GM12878 (cell line): Measurements from ENCODE around the gene HECTD3. TPM values are rescaled to one million over a fixed set of nuclear protein-coding genes. Genes with fewer than 3 reads are reported as not detected.
A peak's percentile ranks its signal among the peaks of the same experiment; 100 is the strongest.

Source experiments
- GABPA ChIP-seq: IDR thresholded peaks from 2 replicates; pipeline ENCODE4 v1.6.1; 2014; ENCODE audit warnings: antibody characterized with exemption, low read depth, mild to moderate bottlenecking, inconsistent platforms
- IKZF1 ChIP-seq: fragments of 450-650 bp; conservative IDR thresholded peaks from 2 replicates; pipeline ENCODE4 v1.6.1; 2017; ENCODE audit warnings: antibody characterized with exemption, mild to moderate bottlenecking
- POLR2A ChIP-seq: IDR thresholded peaks from 2 replicates; pipeline ENCODE4 v1.6.1; 2011; ENCODE audit warnings: low read depth, mild to moderate bottlenecking, low read length
- SMC3 ChIP-seq: IDR thresholded peaks from 2 replicates; pipeline ENCODE4 v1.6.1; 2011; ENCODE audit warnings: low read length, improper control_type of control experiment, borderline replicate concordance
- ZNF24 ChIP-seq: fragments of 450-650 bp; IDR thresholded peaks from 2 replicates; pipeline ENCODE4 v1.6.1; 2017; ENCODE audit warnings: antibody characterized with exemption, mild to moderate bottlenecking
- polyA plus RNA-seq, 11 experiments: library from polyadenylated mRNA; depleted of rRNA in 4 of 11; unstranded in 6 of 11; stranded (reverse) in 5 of 11; fragments of >200 nt; fragmentation: Nextera tagmentation in 4 of 11; fragmentation: Illumina TruSeq in 1 of 11; extraction: Ambion mirVana in 4 of 11; extraction: Trizol in 1 of 11; gene quantifications; 1 replicate in 1 of 11; 2 replicates in 10 of 11; pipeline versions ENCODE4 v1.2.1 to v1.2.3, GENCODE V29; 2011 to 2016; ENCODE audit warnings: inconsistent platforms in 2 of 11, missing spikeins in 2 of 11, low read depth in 1 of 11
- total RNA-seq, 4 experiments: library from RNA; depleted of rRNA in 3 of 4; stranded (reverse); fragments of >200 nt in 3 of 4; fragmentation: Illumina TruSeq in 1 of 4; extraction: Trizol in 1 of 4; gene quantifications; 2 replicates each; pipeline versions ENCODE4 v1.2.1 to v1.2.3, GENCODE V29; 2013 to 2021
- TF ChIP-seq, protein P1 (sequence below): fragments of 450-650 bp; formaldehyde crosslinking; IDR thresholded peaks from 2 replicates; pipeline ENCODE4 v1.5.0; 2022; ENCODE audit warnings: mild to moderate bottlenecking, missing genetic modification characterization
- TF ChIP-seq, protein P2 (sequence below), 3 experiments: IDR thresholded peaks in 2 of 3; conservative IDR thresholded peaks in 1 of 3; 2 replicates each; pipeline ENCODE4 v1.5.1; 2011; ENCODE audit warnings: low read depth in 3 of 3, low read length in 3 of 3, mild to moderate bottlenecking in 3 of 3, control low read depth in 2 of 3, moderate library complexity in 2 of 3, inconsistent platforms in 1 of 3, mixed read lengths in 1 of 3; ENCODE audit not compliant: control insufficient read depth in 2 of 3, insufficient read depth in 1 of 3; ENCODE audit errors: extremely low read depth in 1 of 3

The HECTD3 gene
- total and polyA plus RNA-seq, 10 of the 15 experiments (the other 5 are each of a cell fraction or from before 2014, with no cell fraction given) = 3.4 to 30.4 (median 22.6) TPM

DNA sequence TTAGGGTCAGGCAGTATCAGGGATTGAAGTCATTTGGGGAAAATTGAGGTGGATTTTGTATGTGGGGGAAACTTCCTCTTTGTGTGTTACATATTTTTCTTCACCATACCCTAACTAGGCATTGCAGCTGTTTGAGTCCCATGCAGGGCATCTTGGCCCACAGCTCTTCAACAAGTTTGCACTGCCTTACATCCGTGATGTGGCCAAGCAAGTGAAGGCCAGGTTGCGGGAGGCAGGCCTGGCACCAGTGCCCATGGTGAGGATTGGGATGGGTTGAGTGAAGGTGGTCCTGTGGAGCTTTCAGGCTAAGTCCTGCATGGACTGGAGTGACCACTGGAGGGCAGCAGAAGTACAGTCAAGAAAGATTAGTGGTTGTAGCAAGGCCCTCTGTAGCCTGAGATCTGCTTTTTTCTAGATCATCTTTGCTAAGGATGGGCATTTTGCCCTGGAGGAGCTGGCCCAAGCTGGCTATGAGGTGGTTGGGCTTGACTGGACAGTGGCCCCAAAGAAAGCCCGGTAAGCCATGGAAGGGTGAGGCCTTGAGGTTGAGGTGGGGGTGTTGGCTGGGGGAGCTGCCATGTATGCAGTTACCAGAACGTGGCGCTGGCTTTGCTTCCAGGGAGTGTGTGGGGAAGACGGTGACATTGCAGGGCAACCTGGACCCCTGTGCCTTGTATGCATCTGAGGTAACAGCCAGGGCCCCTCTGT lies 3.4 kb upstream of the HECTD3 start (continued):
- TF ChIP-seq, protein P1, sequence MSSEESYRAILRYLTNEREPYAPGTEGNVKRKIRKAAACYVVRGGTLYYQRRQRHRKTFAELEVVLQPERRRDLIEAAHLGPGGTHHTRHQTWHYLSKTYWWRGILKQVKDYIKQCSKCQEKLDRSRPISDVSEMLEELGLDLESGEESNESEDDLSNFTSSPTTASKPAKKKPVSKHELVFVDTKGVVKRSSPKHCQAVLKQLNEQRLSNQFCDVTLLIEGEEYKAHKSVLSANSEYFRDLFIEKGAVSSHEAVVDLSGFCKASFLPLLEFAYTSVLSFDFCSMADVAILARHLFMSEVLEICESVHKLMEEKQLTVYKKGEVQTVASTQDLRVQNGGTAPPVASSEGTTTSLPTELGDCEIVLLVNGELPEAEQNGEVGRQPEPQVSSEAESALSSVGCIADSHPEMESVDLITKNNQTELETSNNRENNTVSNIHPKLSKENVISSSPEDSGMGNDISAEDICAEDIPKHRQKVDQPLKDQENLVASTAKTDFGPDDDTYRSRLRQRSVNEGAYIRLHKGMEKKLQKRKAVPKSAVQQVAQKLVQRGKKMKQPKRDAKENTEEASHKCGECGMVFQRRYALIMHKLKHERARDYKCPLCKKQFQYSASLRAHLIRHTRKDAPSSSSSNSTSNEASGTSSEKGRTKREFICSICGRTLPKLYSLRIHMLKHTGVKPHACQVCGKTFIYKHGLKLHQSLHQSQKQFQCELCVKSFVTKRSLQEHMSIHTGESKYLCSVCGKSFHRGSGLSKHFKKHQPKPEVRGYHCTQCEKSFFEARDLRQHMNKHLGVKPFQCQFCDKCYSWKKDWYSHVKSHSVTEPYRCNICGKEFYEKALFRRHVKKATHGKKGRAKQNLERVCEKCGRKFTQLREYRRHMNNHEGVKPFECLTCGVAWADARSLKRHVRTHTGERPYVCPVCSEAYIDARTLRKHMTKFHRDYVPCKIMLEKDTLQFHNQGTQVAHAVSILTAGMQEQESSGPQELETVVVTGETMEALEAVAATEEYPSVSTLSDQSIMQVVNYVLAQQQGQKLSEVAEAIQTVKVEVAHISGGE (CRISPR knock-in tag) = no peak
- TF ChIP-seq GABPA = no peak
- TF ChIP-seq IKZF1 = no peak
- TF ChIP-seq ZNF24 = no peak
- 0 out of 2 replicates have a peak, but pooled peaks have one; percentile 3 for TF ChIP-seq POLR2A
- TF ChIP-seq, protein P2, sequence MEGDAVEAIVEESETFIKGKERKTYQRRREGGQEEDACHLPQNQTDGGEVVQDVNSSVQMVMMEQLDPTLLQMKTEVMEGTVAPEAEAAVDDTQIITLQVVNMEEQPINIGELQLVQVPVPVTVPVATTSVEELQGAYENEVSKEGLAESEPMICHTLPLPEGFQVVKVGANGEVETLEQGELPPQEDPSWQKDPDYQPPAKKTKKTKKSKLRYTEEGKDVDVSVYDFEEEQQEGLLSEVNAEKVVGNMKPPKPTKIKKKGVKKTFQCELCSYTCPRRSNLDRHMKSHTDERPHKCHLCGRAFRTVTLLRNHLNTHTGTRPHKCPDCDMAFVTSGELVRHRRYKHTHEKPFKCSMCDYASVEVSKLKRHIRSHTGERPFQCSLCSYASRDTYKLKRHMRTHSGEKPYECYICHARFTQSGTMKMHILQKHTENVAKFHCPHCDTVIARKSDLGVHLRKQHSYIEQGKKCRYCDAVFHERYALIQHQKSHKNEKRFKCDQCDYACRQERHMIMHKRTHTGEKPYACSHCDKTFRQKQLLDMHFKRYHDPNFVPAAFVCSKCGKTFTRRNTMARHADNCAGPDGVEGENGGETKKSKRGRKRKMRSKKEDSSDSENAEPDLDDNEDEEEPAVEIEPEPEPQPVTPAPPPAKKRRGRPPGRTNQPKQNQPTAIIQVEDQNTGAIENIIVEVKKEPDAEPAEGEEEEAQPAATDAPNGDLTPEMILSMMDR (IDR thresholded peaks at IDR 0.05 in 2 of 3, conservative IDR thresholded peaks at IDR 0.05 in 1 of 3; ENCODE audit: control insufficient read depth in 2 of 3, extremely low read depth in 1 of 3, insufficient read depth in 1 of 3, low read depth in 3 of 3, low read length in 3 of 3) = peak; percentile 84 to 92 (median 91)
- TF ChIP-seq SMC3 = peak; percentile 95
